SJCRH30 (cell line): ENCODE results near the gene PRADC1. TPM values are rescaled to one million over a fixed set of nuclear protein-coding genes. Genes with fewer than 3 reads are reported as not detected.
"Not testable (repeated sequence)": the region's sequence is repeated elsewhere in the genome, so short reads cannot be mapped to it uniquely, and the experiment has no call there.

Experiments
- DNase-seq, 2 experiments: peaks; one replicate each; pipeline ENCODE4 v3.0.0-alpha.2; 2015 to 2020
- H3K27ac ChIP-seq: fragments of 250-450 bp; sonication (Bioruptor Pico); 2 replicates; pipeline ENCODE4 v1.5.1; 2020; ENCODE audit warnings: mild to moderate bottlenecking, moderate library complexity
- H3K27me3 ChIP-seq: fragments of 250-450 bp; sonication (Bioruptor Pico); 2 replicates; pipeline ENCODE4 v1.5.1; 2020; ENCODE audit warnings: mild to moderate bottlenecking, moderate library complexity
- H3K36me3 ChIP-seq: fragments of 250-450 bp; sonication (Bioruptor Pico); 2 replicates; pipeline ENCODE4 v1.5.1; 2020; ENCODE audit warnings: mild to moderate bottlenecking, moderate library complexity
- H3K4me1 ChIP-seq: fragments of 250-450 bp; sonication (Bioruptor Pico); 2 replicates; pipeline ENCODE4 v1.5.1; 2020; ENCODE audit warnings: mild to moderate bottlenecking, moderate library complexity
- H3K4me3 ChIP-seq: fragments of 250-450 bp; sonication (Bioruptor Pico); 2 replicates; pipeline ENCODE4 v1.5.1; 2020; ENCODE audit warnings: mild to moderate bottlenecking, moderate library complexity
- H3K9me3 ChIP-seq: fragments of 250-450 bp; sonication (Bioruptor Pico); replicated peaks from 2 replicates; pipeline ENCODE4 v1.5.1; 2020; ENCODE audit warnings: mild to moderate bottlenecking, moderate library complexity
- total RNA-seq: library from RNA; depleted of rRNA; stranded (reverse); fragments of >200 nt; shearing (Covaris generic); gene quantifications from 2 replicates; pipeline ENCODE4 v1.2.3, GENCODE V29; 2014

PRADC1 gene
- total RNA-seq, 1 experiment from 2014 or later, result 28.9 TPM

DNA sequence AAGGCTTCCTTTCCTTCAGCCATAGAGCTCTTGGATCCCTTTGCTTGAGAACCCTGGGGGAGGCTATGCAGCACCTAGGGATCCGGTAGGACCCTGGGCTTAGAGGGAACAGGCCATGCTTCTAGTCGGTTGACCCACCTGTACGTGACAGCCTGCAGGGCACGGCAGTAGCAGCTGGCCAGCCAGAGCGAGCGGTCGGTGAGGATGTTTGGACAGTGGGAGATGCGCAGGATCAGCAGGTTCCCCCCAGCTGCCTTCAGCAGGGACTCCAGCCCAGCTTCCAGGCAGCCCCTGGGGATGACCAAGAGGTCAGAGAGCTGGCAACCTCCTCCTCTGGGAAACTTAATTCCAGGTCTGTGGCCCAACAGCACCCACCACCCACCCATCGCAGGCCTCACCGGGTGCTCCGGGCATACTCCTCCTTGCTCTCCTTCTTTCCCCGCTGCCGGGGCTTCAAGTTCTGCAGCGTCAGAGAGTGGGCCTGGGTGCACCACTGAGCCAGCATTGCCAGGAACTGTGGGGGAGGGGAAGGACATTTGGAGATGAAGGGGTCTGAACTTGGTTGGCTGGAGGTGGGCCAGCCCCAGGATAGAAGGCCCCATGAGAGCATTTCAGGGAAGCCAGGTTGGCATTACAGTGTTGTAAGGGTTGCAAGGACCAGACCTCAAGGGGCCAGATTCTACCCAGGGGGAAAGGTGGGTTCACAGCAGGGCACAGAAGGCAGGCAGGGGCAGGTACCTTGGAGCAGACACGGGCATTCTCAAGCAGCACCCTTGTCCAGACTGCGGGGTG, 30.7 kb upstream of the PRADC1 start:
- no peak for DNase-seq
- H3K9me3 ChIP-seq, result no peaks in the 10 kb centered on the region
- peaks cover 8% of the 10 kb centered on the region for H3K36me3 ChIP-seq
- no peak overlapping the region for H3K4me3 ChIP-seq
- H3K4me1 ChIP-seq, result peaks cover 3% of the 10 kb centered on the region; the same call in 1 of the 2 replicates
- no peaks in the 10 kb centered on the region for H3K27me3 ChIP-seq
- no peak overlapping the region for H3K27ac ChIP-seq

DNA sequence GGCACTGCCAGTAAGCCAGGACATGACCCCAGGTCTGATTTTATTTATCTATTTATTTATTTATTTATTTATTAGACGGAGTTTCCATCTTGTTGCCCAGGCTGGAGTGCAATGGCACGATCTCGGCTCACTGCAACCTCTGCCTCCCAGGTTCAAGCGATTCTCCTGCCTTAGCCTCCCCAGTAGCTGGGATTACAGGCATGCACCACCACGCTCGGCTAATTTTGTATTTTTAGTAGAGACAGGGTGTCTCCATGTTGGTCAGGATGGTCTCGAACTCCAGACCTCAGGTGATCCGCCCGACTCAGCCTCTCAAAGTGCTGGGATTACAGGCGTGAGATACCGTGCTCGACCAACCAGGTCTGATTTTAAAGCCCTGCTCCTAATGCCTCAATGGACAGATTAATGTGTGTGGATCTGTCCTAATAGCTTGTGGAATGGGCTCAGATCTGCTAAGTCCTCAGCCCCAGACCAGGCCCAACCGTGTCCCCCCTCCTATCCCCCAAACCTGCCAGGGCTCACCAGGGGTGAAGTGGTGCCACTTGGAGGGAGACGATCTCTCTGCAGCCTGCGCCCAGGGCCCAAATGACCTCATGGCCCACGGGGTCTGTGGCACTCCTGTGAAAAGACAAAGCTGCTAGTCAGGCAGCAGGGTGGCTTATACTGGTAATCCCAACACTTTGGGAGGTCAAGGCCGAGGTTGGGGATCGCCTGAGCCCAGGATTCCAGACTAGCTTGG, 29.8 kb upstream of the PRADC1 start:
- DNase-seq, H3K9me3 ChIP-seq, H3K4me1 ChIP-seq, H3K27ac ChIP-seq, H3K36me3 ChIP-seq, H3K4me3 ChIP-seq, H3K27me3 ChIP-seq: not testable (repeated sequence)

DNA sequence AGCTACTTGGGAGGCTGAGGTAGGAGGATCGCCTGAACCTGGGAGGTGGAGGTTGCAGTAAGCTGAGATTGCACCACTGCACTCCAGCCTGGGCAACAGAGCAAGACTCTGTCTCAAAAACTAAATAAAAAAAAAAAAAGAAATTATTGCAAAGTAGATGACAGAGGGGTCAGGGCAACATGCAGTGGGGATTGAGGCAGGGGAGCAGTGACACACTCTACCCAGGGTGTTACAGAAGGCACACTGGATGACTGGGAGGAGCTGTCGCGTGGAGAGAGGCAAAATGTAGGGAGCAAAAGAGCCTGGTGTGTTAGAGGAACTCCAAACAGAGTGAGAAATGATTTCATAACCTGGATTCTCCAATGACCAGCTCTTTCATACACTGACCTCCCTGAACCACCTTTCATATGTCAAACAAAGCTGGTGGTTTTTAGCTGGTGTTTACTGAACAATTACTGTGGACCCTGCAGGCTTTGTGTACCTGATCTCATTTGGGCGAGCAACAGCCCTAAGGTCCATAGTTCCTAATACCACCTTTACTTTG, 29.1 kb upstream of the PRADC1 start:
- peaks cover 3% of the 10 kb centered on the region; the same call in 1 of the 2 replicates for H3K36me3 ChIP-seq
- H3K27ac ChIP-seq, result no peak overlapping the region
- no peak for DNase-seq
- no peaks in the 10 kb centered on the region for H3K9me3 ChIP-seq
- peaks cover 3% of the 10 kb centered on the region; the same call in 1 of the 2 replicates for H3K4me1 ChIP-seq
- no peaks in the 10 kb centered on the region for H3K27me3 ChIP-seq
- H3K4me3 ChIP-seq, result no peak overlapping the region

DNA sequence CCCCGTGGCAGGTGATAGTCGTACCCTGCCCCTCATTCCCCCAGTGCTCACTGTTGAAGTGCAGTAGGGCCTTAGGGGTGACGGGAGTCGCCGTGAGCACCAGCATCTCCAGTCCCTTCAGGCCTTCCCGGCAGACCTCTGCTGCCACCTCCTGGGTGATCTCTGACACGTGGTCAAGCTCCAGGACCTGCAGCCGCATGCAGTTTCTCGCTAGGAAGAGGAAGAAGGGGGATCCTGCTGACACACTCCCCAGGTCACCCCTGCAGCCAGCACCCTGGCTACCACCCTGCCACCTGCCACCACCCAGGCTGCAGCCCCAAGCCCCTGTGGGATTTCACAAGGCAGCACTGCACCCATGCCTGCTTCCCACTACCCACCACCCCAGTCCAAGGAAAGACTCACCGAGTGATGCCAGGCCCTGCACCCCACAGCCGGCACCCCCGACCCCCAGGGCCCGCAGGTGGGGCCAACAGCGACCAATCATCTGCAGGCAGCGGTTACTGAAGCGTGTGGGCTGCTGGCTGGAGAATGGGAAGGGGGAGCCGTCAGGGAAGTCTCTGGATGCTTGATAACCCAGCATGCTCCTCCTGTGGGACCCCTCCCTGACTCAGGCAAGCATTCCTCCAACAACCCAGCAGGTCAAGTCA, 27.4 kb upstream of the PRADC1 start:
- Histone ChIP-seq H3K4me1 (no peaks in the 10 kb centered on the region), H3K27ac (no peak overlapping the region), H3K36me3 (peaks cover 3% of the 10 kb centered on the region; the same call in 1 of the 2 replicates), H3K9me3 (no peaks in the 10 kb centered on the region), H3K4me3 (no peak overlapping the region), H3K27me3 (no peaks in the 10 kb centered on the region)
- DNase-seq, result peak; percentile 41 to 50

DNA sequence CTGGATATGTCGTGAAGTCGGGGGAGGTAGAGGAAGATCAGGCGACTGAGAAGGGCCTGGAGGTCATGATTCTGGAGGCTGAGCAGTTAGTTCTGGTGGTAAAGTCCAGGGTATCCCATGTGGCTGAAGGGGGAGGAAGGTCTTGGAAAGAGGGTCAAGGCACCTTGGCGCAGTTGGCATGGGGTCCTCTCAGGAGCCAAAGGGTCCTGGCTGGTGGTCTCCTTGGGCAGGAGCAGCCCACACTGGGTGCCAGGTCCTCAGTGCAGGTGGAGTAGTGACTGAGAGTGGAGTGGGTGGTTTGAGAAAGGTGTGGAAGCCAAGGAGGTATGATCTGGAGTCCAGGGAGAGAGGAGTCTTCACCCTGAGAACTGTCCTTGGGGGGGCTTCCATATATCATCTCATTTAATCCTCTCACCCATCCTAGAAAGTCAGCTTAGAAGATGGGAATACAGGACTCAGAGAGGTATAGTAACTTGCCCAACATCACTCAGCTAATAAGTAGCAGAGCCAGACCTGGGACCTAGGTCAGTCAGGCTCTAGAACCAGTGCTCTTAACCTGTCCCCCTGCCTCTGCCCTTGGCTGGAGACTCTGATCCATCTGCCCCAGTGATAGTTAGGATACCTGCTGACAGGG, 26.8 kb upstream of the PRADC1 start:
- H3K4me1 ChIP-seq, result no peaks in the 10 kb centered on the region
- no peaks in the 10 kb centered on the region for H3K27me3 ChIP-seq
- no peaks in the 10 kb centered on the region for H3K9me3 ChIP-seq
- no peak overlapping the region for H3K4me3 ChIP-seq
- peaks cover 9% of the 10 kb centered on the region for H3K36me3 ChIP-seq
- H3K27ac ChIP-seq, result no peak overlapping the region
- DNase-seq, result no peak

DNA sequence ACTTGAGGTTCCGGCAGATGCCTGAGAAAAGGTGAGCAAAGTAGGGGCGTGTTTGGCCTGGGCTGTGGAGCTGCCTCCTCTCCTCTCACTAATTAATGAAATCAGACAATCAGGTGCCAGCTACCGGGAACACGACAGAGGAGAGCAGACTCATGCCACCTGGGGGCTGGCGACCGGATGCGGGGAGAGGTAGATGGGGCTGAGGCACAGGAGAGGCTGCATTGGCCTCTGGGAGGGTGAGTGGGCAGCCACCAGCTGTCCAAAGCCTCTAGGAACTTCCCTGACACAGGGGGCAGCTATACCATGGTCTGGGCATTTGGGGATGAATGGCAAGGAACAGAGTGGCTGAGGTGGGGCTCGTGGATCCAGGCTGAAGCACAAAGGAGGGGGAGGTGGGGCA, 26.2 kb upstream of the PRADC1 start:
- Histone ChIP-seq H3K27me3 (no peaks in the 10 kb centered on the region), H3K36me3 (peaks cover 15% of the 10 kb centered on the region), H3K9me3 (no peaks in the 10 kb centered on the region), H3K4me3 (no peak overlapping the region), H3K27ac (no peak overlapping the region), H3K4me1 (no peaks in the 10 kb centered on the region)
- DNase-seq, result no peak

DNA sequence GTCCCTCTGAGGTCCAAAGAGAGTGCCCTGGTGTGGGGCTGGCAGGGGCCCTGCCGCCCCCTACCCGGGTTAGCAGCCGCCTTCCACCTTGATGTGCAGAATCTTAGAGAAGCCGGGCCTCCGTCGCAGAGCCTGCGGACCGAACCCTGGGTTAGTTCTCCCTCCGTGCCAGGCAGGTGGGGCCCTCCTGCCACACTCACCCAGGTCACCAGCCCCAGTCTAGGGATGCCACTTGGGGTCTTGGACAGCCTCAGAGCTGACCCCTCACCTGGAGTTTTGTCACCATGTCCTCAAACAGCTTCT, 25.8 kb upstream of the PRADC1 start:
- Histone ChIP-seq H3K4me3 (no peak overlapping the region), H3K27me3 (no peaks in the 10 kb centered on the region), H3K36me3 (peaks cover 19% of the 10 kb centered on the region), H3K9me3 (no peaks in the 10 kb centered on the region), H3K4me1 (no peaks in the 10 kb centered on the region), H3K27ac (no peak overlapping the region)
- DNase-seq, result no peak

DNA sequence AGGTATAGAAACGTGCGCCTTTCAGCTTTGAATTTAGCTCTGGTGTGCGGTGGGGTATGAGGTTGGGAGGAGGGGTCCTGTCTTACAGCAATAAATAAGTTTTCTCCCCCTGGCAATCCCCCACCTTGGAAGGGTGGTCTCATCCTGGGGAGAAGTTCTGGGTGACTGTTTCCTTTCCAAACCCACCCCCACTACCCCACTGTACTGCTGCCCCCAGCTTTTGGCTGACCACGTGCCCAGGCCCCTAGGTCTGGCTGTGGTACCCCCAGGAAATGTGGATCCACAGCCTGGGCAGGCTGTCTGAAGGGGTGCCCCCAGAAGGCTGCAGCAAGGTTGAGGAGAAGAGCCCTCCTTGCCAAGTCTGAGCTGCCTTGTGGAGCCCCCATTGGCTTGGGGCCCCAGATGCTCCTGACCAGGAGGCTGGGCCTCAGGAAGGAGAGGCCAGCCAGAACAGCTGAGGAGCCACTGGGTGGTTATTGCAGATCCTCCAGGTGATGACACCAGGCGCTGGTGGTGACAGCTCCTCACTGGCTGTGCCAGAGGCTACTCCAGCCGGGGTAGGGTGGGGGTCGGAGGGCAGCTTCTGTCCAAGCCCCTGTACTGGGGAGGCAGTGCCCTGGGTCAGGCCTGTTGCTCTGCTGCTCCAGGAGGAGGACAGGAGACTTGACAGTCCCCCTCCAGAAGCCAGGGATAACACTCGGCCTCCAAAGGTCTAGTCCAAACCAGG, 25.3 kb upstream of the PRADC1 start:
- H3K9me3 ChIP-seq, result no peaks in the 10 kb centered on the region
- DNase-seq, result no peak
- no peak overlapping the region for H3K4me3 ChIP-seq
- H3K4me1 ChIP-seq, result no peaks in the 10 kb centered on the region
- H3K27ac ChIP-seq, result no peak overlapping the region
- no peaks in the 10 kb centered on the region for H3K27me3 ChIP-seq
- H3K36me3 ChIP-seq, result peaks cover 24% of the 10 kb centered on the region

DNA sequence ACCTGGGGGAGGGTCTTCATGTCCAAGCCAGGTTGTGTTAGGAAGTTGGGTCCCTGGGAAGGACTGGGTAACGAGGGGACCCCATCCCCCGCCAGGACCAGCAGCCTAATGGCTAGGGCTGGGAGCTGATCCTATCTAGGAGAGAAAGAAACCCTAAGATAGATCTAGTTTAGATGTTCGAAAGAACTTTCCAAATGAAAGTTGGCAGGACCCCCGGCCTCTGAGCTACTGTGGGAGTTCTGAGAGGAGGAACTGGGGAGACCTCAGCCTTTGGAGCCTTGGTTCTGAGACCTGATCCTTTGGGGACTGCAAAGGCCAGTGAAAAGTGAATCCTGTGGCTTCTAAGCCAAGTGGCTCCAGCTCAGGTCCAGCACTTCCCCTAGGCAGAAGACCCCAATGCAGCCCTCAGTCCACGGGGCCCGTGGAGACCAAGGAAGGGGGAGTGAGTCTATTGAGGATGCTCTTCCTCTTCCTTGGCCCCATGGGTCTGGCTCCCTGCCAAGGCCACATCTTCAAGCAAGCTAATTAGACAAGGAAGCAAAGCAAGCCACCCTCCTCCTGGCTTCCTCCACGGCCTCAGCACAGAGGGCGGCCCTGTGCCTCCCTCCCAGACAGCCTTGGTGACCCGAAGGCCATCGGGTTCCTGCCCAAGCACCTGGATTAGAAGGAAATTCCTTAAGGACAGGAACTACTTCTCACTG, 24.5 kb upstream of the PRADC1 start:
- Histone ChIP-seq H3K27ac (no peak overlapping the region), H3K9me3 (no peaks in the 10 kb centered on the region), H3K4me1 (no peaks in the 10 kb centered on the region), H3K4me3 (no peak overlapping the region), H3K27me3 (no peaks in the 10 kb centered on the region), H3K36me3 (peaks cover 32% of the 10 kb centered on the region)
- DNase-seq, result no peak

DNA sequence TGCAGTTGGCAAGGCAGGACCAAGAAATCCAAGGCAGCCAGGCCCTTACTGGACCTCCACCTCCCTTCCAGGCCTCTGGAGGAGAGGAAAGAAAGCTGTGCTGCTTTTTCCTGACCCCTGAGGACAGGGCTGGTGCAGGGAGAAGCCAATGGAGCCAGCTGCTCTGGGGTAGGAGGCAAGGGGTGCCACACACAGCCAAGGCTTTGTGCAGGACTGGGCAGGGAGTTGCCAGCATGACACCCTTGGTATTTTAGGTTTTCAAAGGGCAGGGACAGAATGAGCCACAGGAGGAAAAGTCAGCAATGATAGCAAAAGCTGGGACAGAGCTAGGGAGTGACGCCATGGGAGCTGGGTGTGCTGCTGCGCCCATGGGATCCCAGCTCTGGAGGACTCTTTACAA, 24.0 kb upstream of the PRADC1 start:
- no peak overlapping the region for H3K27ac ChIP-seq

DNA sequence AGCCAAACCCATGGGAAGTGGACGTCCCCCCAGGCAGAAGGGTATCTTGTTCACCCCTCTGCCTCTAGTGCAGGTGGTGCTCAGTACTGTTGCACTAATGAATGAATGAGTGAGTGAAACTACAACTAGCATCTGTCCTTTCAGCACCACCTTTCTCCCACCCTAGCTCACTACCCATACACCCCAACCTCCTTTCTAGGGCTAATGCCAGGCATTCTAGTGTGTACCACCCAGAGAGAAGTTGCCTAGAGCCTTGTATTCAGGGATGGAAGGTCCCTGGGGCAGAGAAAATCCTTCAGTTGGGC, 23.5 kb upstream of the PRADC1 start:
- H3K36me3 ChIP-seq, result peaks cover 41% of the 10 kb centered on the region
- no peak overlapping the region for H3K4me3 ChIP-seq
- DNase-seq, result no peak
- no peaks in the 10 kb centered on the region for H3K4me1 ChIP-seq
- H3K9me3 ChIP-seq, result no peaks in the 10 kb centered on the region
- H3K27me3 ChIP-seq, result no peaks in the 10 kb centered on the region
- no peak overlapping the region for H3K27ac ChIP-seq

More for the DNA sequence above, 24.0 kb upstream of the PRADC1 start:
- no peaks in the 10 kb centered on the region for H3K4me1 ChIP-seq
- no peaks in the 10 kb centered on the region for H3K9me3 ChIP-seq
- peaks cover 36% of the 10 kb centered on the region for H3K36me3 ChIP-seq
- DNase-seq, result no peak
- H3K27me3 ChIP-seq, result no peaks in the 10 kb centered on the region
- H3K4me3 ChIP-seq, result no peak overlapping the region

DNA sequence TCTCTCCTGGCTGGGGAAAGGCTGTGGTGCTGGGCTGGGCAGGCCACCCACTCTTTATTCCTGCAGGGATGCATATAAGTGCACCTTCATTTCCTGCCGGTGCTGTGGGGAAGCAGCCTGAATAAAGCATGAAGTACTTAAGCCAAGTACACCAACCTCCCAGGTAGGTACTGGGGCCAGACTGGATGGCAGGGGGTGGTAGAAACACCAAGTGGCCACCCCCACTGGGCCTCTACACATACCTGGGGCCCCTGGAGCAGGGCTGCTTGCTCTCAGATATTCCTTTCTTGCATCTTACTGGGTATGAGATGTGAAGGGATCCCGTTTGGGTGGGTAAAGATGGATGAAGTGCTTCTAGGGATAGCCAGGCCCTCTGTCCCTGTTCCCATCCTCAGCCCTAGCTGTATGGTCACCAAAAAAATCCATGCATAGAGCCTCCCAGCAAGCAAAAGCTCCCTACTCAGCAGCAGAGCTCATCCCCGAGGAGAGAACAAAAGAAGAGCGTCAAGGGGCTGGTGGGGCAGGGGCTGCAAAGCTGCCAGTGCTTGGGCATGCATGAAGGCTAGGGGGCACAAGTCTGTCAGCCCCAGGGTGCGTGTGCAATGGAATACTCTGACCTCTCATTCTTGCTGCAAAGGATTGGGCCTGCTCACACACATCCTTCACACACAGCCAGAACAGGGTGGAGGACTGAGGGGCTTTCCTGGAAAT, 23.0 kb upstream of the PRADC1 start:
- Histone ChIP-seq H3K36me3 (peaks cover 46% of the 10 kb centered on the region), H3K27me3 (no peaks in the 10 kb centered on the region), H3K4me3 (no peak overlapping the region), H3K27ac (no peak overlapping the region), H3K9me3 (no peaks in the 10 kb centered on the region), H3K4me1 (no peaks in the 10 kb centered on the region)
- DNase-seq, result no peak

DNA sequence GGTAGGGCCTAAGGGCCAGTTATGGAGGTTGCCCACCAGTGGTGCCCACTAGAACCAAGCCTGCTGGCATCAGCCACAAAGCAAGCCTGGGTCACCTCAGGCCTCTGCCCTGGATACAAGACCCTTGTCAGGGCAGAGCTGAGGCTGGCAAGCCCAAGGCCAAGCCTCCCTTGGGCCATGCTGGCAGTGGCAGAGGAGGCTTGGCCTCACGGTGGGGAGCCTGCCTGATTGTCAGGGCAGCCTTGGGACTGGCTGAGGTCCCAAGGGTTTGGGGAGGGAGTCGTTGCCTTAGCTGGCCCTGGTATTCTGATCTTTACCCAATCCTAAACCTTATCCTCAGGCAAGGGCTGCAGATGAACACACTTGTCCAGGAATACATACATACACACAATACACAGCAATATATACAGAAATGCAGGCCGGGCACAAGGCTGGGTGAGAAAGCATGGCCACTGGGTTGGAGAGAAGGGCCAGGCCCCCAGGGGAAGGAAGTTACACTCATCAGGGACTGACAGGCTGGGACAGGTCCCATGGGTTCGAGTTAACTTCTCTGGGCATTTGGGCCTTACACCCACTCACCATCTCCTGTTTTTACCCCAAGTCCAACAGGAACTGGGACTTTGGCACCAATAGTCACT, 22.1 kb upstream of the PRADC1 start:
- Histone ChIP-seq H3K9me3 (no peaks in the 10 kb centered on the region), H3K4me1 (no peaks in the 10 kb centered on the region), H3K27ac (no peak overlapping the region), H3K36me3 (peaks cover 55% of the 10 kb centered on the region), H3K4me3 (no peak overlapping the region), H3K27me3 (no peaks in the 10 kb centered on the region)
- no peak for DNase-seq
